MM.1S (cell line): Measurements from ENCODE around the gene POMT2.
"Not testable (repeated sequence)": the region's sequence is repeated elsewhere in the genome, so short reads cannot be mapped to it uniquely, and the experiment has no call there.

ENCODE experiments used
- DNase-seq: peaks from one replicate; pipeline ENCODE4 v3.0.0-alpha.2; 2015
- H2AFZ ChIP-seq: fragments of 300-600 bp; sonication (generic); 2 replicates; pipeline ENCODE4 v1.6.0; 2016; ENCODE audit warnings: antibody characterized with exemption, low read length
- H3F3A ChIP-seq: fragments of 300-600 bp; sonication (generic); 2 replicates; pipeline ENCODE4 v1.6.1; 2016; ENCODE audit warnings: mild to moderate bottlenecking, antibody characterized with exemption, low read length, moderate library complexity, mixed read lengths; ENCODE audit not compliant: insufficient read depth
- H3K27ac ChIP-seq: fragments of 300-600 bp; sonication (generic); 2 replicates; pipeline ENCODE4 v1.5.1; 2016; ENCODE audit warnings: mild to moderate bottlenecking, low read length
- H3K27me3 ChIP-seq: fragments of 300-600 bp; sonication (generic); replicated peaks from 2 replicates; pipeline ENCODE4 v1.6.0; 2016; ENCODE audit warnings: low read length; ENCODE audit not compliant: insufficient read depth
- H3K36me3 ChIP-seq: fragments of 300-600 bp; sonication (generic); replicated peaks from 2 replicates; pipeline ENCODE4 v1.6.1; 2016; ENCODE audit warnings: mild to moderate bottlenecking, low read length, mixed read lengths; ENCODE audit not compliant: insufficient read depth
- H3K4me1 ChIP-seq: fragments of 300-600 bp; sonication (generic); 2 replicates; pipeline ENCODE4 v1.6.1; 2016; ENCODE audit warnings: low read length, mixed read lengths
- H3K4me2 ChIP-seq: fragments of 300-600 bp; sonication (generic); 2 replicates; pipeline ENCODE4 v1.6.0; 2016; ENCODE audit warnings: low read depth, low read length
- H3K4me3 ChIP-seq: fragments of 300-600 bp; sonication (generic); 2 replicates; pipeline ENCODE4 v1.5.1; 2016; ENCODE audit warnings: low read length, mixed read lengths
- H3K79me2 ChIP-seq: fragments of 300-600 bp; sonication (generic); 2 replicates; pipeline ENCODE4 v1.6.1; 2016; ENCODE audit warnings: mixed run types, low read length, mixed read lengths
- H3K9ac ChIP-seq: fragments of 300-600 bp; sonication (generic); 2 replicates; pipeline ENCODE4 v1.6.1; 2016; ENCODE audit warnings: low read length, mixed read lengths
- H3K9me2 ChIP-seq: fragments of 300-600 bp; sonication (generic); replicated peaks from 2 replicates; pipeline ENCODE4 v1.6.1; 2016; ENCODE audit warnings: mild to moderate bottlenecking, low read length, mixed read lengths; ENCODE audit not compliant: insufficient read depth
- H3K9me3 ChIP-seq: fragments of 300-600 bp; sonication (generic); replicated peaks from 2 replicates; pipeline ENCODE4 v1.6.1; 2016; ENCODE audit warnings: mild to moderate bottlenecking, low read length, mixed read lengths; ENCODE audit not compliant: insufficient read depth
- H4K20me1 ChIP-seq: fragments of 300-600 bp; sonication (generic); 2 replicates; pipeline ENCODE4 v1.6.1; 2016; ENCODE audit warnings: mild to moderate bottlenecking, low read length, moderate library complexity, mixed read lengths; ENCODE audit not compliant: insufficient read depth
- CTCF ChIP-seq: fragments of 300-600 bp; sonication (generic); IDR thresholded peaks from 2 replicates; pipeline ENCODE4 v1.5.1; 2016; ENCODE audit warnings: antibody characterized with exemption, low read length, mixed read lengths
- EZH2 ChIP-seq: fragments of 300-600 bp; sonication (generic); optimal IDR thresholded peaks from 2 replicates; pipeline ENCODE3; 2017; ENCODE audit warnings: low read depth, mild to moderate bottlenecking, antibody characterized with exemption, low read length, mixed read lengths
- EZH2phosphoT487 ChIP-seq: fragments of 300-600 bp; sonication (generic); IDR thresholded peaks from 2 replicates; pipeline ENCODE4 v1.6.1; 2018; ENCODE audit warnings: antibody characterized with exemption, low read length

POMT2 gene

GRCh38 chr14:77284066-77284465 lies 36.6 kb downstream of the POMT2 start:
- Histone ChIP-seq H4K20me1 (no peaks in the 10 kb centered on the region), H3K36me3 (no peaks in the 10 kb centered on the region), H3K4me1 (no peaks in the 10 kb centered on the region), H2AFZ (no peak overlapping the region), H3K4me3 (no peak overlapping the region), H3K4me2 (no peak overlapping the region), H3K79me2 (no peaks in the 10 kb centered on the region), H3K9me2 (no peaks in the 10 kb centered on the region), H3K9ac (no peak overlapping the region), H3K27ac (no peak overlapping the region), H3F3A (no peaks in the 10 kb centered on the region), H3K27me3 (no peaks in the 10 kb centered on the region), H3K9me3 (no peaks in the 10 kb centered on the region)
- TF ChIP-seq EZH2phosphoT487 = no peak
- no peak for TF ChIP-seq EZH2
- TF ChIP-seq CTCF = no peak
- DNase-seq = no peak

GRCh38 chr14:77281852-77282410 lies 38.8 kb downstream of the POMT2 start:
- no peak for DNase-seq
- H3K4me2 ChIP-seq = no peak overlapping the region
- no peak overlapping the region for H2AFZ ChIP-seq
- TF ChIP-seq EZH2phosphoT487 (no peak), EZH2 (no peak), CTCF (no peak)
- no peaks in the 10 kb centered on the region for H3F3A ChIP-seq
- no peaks in the 10 kb centered on the region for H3K36me3 ChIP-seq
- no peaks in the 10 kb centered on the region for H4K20me1 ChIP-seq
- no peak overlapping the region for H3K9ac ChIP-seq
- no peak overlapping the region for H3K4me3 ChIP-seq
- H3K9me2 ChIP-seq = no peaks in the 10 kb centered on the region
- no peaks in the 10 kb centered on the region for H3K27me3 ChIP-seq
- no peaks in the 10 kb centered on the region for H3K9me3 ChIP-seq
- H3K4me1 ChIP-seq = no peaks in the 10 kb centered on the region
- H3K27ac ChIP-seq = no peak overlapping the region
- no peaks in the 10 kb centered on the region for H3K79me2 ChIP-seq

GRCh38 chr14:77280921-77281320 lies 39.8 kb downstream of the POMT2 start:
- H3K79me2 ChIP-seq, H3K27ac ChIP-seq, H4K20me1 ChIP-seq, H3K36me3 ChIP-seq, H3F3A ChIP-seq, H3K9me3 ChIP-seq, H3K4me1 ChIP-seq, H3K9me2 ChIP-seq, H3K9ac ChIP-seq, H3K27me3 ChIP-seq, H3K4me2 ChIP-seq, H2AFZ ChIP-seq, DNase-seq, H3K4me3 ChIP-seq: not testable (repeated sequence)

GRCh38 chr14:77279719-77280118 lies 41.0 kb downstream of the POMT2 start:
- Histone ChIP-seq H3K9me3 (no peaks in the 10 kb centered on the region), H3K27me3 (no peaks in the 10 kb centered on the region), H3K4me2 (no peak overlapping the region), H3K27ac (no peak overlapping the region), H3K9me2 (no peaks in the 10 kb centered on the region), H3K36me3 (no peaks in the 10 kb centered on the region), H3K4me3 (no peak overlapping the region), H3K79me2 (no peaks in the 10 kb centered on the region), H4K20me1 (no peaks in the 10 kb centered on the region), H3F3A (no peaks in the 10 kb centered on the region), H2AFZ (no peak overlapping the region), H3K4me1 (no peaks in the 10 kb centered on the region), H3K9ac (no peak overlapping the region)
- DNase-seq = no peak
- no peak for TF ChIP-seq EZH2
